K562 (cell line): ENCODE data around the gene PARD3. TPM values are rescaled to one million over a fixed set of nuclear protein-coding genes. Genes with fewer than 3 reads are reported as not detected.

Source experiments
- ATAC-seq: fragments of 200-7000 bp; cut with Tn5 transposase; 3 replicates; pipeline ENCODE4 v1.9.1; 2020; ENCODE audit warnings: moderate library complexity
- BruUV-seq: library from RNA; stranded (reverse); fragments of 400-500 nt; replicated peaks from 2 replicates; lab custom pipeline; 2021; lab: Mats Ljungman, UMichigan
- CTCF ChIA-PET: fragments of 300-600 bp; formaldehyde crosslinking; extraction: SDS; loops from one replicate; lab custom pipeline; 2021; ENCODE audit warnings: low intra/inter-chr PET ratio; lab: Yijun Ruan, JAX
- POLR2A ChIA-PET: fragments of 300-600, 350-650 bp; sonication (Branson Sonifier 250); formaldehyde crosslinking; extraction: SDS; loops from one replicate; lab custom pipeline; 2021; ENCODE audit warnings: antibody characterized with exemption, inconsistent platforms; lab: Yijun Ruan, JAX
- DNase-seq, 4 experiments: peaks; one replicate each; pipeline versions ENCODE4 v3.0.0 to v3.0.0-alpha.2; 2011 to 2018; ENCODE audit warnings: low spot score in 3 of 4, mixed read lengths in 3 of 4; ENCODE audit errors: extremely low read depth in 1 of 4
- FAIRE-seq: peaks from 2 replicates; lab custom pipeline; 2011; peaks lifted over from hg19 to GRCh38; lab: Jason Lieb, UNC
- H2AFZ ChIP-seq: 2 replicates; pipeline ENCODE4 v1.6.0; 2011; ENCODE audit warnings: low read depth, low read length, control low read depth, inconsistent platforms
- H3K27ac ChIP-seq: fragments of 200-600 bp; 3 replicates; pipeline ENCODE4 v1.8.0; 2011; ENCODE audit warnings: low read depth, mild to moderate bottlenecking, control low read depth, inconsistent platforms, low read length, moderate library complexity, mixed read lengths; ENCODE audit errors: extremely low read depth
- H3K27me3 ChIP-seq, 2 experiments: fragments of 300-600 bp in 1 of 2; 2 replicates in 1 of 2; 3 replicates in 1 of 2; pipeline versions ENCODE4 v1.6.0 to v1.8.0; 2011; ENCODE audit warnings: inconsistent platforms in 2 of 2, low read length in 2 of 2, mild to moderate bottlenecking in 1 of 2, mixed read lengths in 1 of 2, moderate library complexity in 1 of 2; ENCODE audit not compliant: control insufficient read depth in 2 of 2, insufficient read depth in 2 of 2
- H3K36me3 ChIP-seq: fragments of 300-600 bp; 3 replicates; pipeline ENCODE4 v1.8.0; 2011; ENCODE audit warnings: mild to moderate bottlenecking, low read length, inconsistent platforms; ENCODE audit not compliant: control insufficient read depth, insufficient read depth
- H3K4me1 ChIP-seq, 2 experiments: fragments of 200-600 bp in 1 of 2; replicated peaks in 1 of 2; 2 replicates in 1 of 2; 3 replicates in 1 of 2; pipeline versions ENCODE4 v1.5.1 to v1.8.0; 2011; ENCODE audit warnings: inconsistent platforms in 2 of 2, low read length in 2 of 2, mild to moderate bottlenecking in 1 of 2, mixed read lengths in 1 of 2, moderate library complexity in 1 of 2; ENCODE audit not compliant: control insufficient read depth in 2 of 2, insufficient read depth in 2 of 2
- H3K4me2 ChIP-seq: 2 replicates; pipeline ENCODE4 v1.6.1; 2011; ENCODE audit warnings: low read length, control low read depth, inconsistent platforms, mixed read lengths; ENCODE audit not compliant: insufficient read depth
- H3K4me3 ChIP-seq: fragments of 200-600 bp; sonication (generic), shearing (Covaris generic); 2 replicates; pipeline ENCODE4 v1.5.1; 2016; ENCODE audit warnings: control low read depth, inconsistent platforms
- H3K79me2 ChIP-seq: fragments of 200-600 bp; 3 replicates; pipeline ENCODE4 v1.8.0; 2011; ENCODE audit warnings: low read length, inconsistent platforms; ENCODE audit not compliant: control insufficient read depth, insufficient read depth
- H3K9ac ChIP-seq, 2 experiments: 2 replicates each; pipeline versions ENCODE4 v1.6.0 to v1.6.1; 2011; ENCODE audit warnings: low read depth in 2 of 2, low read length in 2 of 2, control low read depth in 1 of 2, inconsistent platforms in 1 of 2, mild to moderate bottlenecking in 1 of 2, mixed read lengths in 1 of 2; ENCODE audit not compliant: insufficient read depth in 1 of 2
- H3K9me1 ChIP-seq: one replicate; pipeline ENCODE4 v1.6.0; 2011; ENCODE audit warnings: inconsistent platforms, mild to moderate bottlenecking, low read length, moderate library complexity; ENCODE audit not compliant: control insufficient read depth, insufficient read depth
- H3K9me3 ChIP-seq: replicated peaks from 2 replicates; pipeline ENCODE4 v1.5.1; 2011; ENCODE audit warnings: low read depth, low read length, inconsistent platforms; ENCODE audit not compliant: control insufficient read depth, insufficient read depth
- H4K20me1 ChIP-seq: replicated peaks from 2 replicates; pipeline ENCODE4 v1.6.1; 2011; ENCODE audit warnings: low read length, inconsistent platforms, mixed read lengths; ENCODE audit not compliant: control insufficient read depth, insufficient read depth
- ATF1 ChIP-seq, 2 experiments: fragments of 450-650 bp in 1 of 2; IDR thresholded peaks; 2 replicates each; pipeline ENCODE4 v1.6.1; 2016; ENCODE audit warnings: missing compliant biosample characterization in 1 of 2, missing genetic modification characterization in 1 of 2
- BRF2 ChIP-seq: IDR thresholded peaks from 3 replicates; pipeline ENCODE4 v1.6.1; 2011; ENCODE audit warnings: borderline replicate concordance, mild to moderate bottlenecking; ENCODE audit not compliant: insufficient read length, insufficient read depth
- ETV5 ChIP-seq: sonication (generic); formaldehyde crosslinking; IDR thresholded peaks from 2 replicates; pipeline ENCODE4 v1.4.0; 2020; ENCODE audit warnings: low read depth, mild to moderate bottlenecking, missing genetic modification reagents
- GABPA ChIP-seq: fragments of 200-800 bp; sonication (Bioruptor generic); conservative IDR thresholded peaks from 2 replicates; pipeline ENCODE4 v1.6.1; 2016; ENCODE audit warnings: low read depth, missing genetic modification characterization, missing compliant biosample characterization
- HDAC1 ChIP-seq, 2 experiments: fragments of 450-650 bp; IDR thresholded peaks; 2 replicates each; pipeline ENCODE4 v1.6.1; 2016 to 2017; ENCODE audit warnings: inconsistent platforms in 1 of 2, mild to moderate bottlenecking in 1 of 2, moderate library complexity in 1 of 2
- NKRF ChIP-seq: fragments of 450-650 bp; IDR thresholded peaks from 2 replicates; pipeline ENCODE4 v1.6.1; 2016; ENCODE audit warnings: borderline replicate concordance
- POLR2A ChIP-seq: fragments of 450-650 bp; conservative IDR thresholded peaks from 2 replicates; pipeline ENCODE4 v1.6.1; 2016
- POLR2G ChIP-seq: fragments of 200-400 bp; formaldehyde crosslinking; IDR thresholded peaks from 2 replicates; pipeline ENCODE4 v1.6.1; 2017; ENCODE audit warnings: low read depth, mild to moderate bottlenecking, antibody characterized with exemption, low read length, moderate library complexity
- POLR2H ChIP-seq: IDR thresholded peaks from 2 replicates; pipeline ENCODE4 v1.6.1; 2016; ENCODE audit warnings: missing genetic modification characterization, low read depth, mild to moderate bottlenecking, control low read depth, missing compliant biosample characterization, moderate library complexity
- SAFB2 ChIP-seq: fragments of 200-400 bp; formaldehyde crosslinking; IDR thresholded peaks from 2 replicates; pipeline ENCODE4 v1.6.1; 2018; ENCODE audit warnings: borderline replicate concordance, low read length, low read depth, moderate library complexity; ENCODE audit not compliant: severe bottlenecking
- SIRT6 ChIP-seq: IDR thresholded peaks from one replicate; pipeline ENCODE4 v1.6.1; 2012; ENCODE audit warnings: low read depth, mild to moderate bottlenecking, control low read depth, inconsistent platforms, low read length, moderate library complexity
- TCF7L2 ChIP-seq: fragments of 150-350 bp; IDR thresholded peaks from 2 replicates; pipeline ENCODE4 v1.6.1; 2016; ENCODE audit warnings: low read depth, mild to moderate bottlenecking, low read length, moderate library complexity
- ZBTB43 ChIP-seq: sonication (generic); formaldehyde crosslinking; IDR thresholded peaks from 2 replicates; pipeline ENCODE4 v1.8.0; 2023; ENCODE audit warnings: mild to moderate bottlenecking, missing genetic modification reagents
- ZBTB9 ChIP-seq: fragments of 450-650 bp; formaldehyde crosslinking; IDR thresholded peaks from 2 replicates; pipeline ENCODE4 v1.4.0; 2020; ENCODE audit warnings: mild to moderate bottlenecking, moderate library complexity
- ZKSCAN1 ChIP-seq: fragments of 150-350 bp; IDR thresholded peaks from 2 replicates; pipeline ENCODE4 v1.6.1; 2016; ENCODE audit warnings: low read depth, low read length
- ZKSCAN8 ChIP-seq: fragments of 200-800 bp; sonication (Bioruptor generic); IDR thresholded peaks from 2 replicates; pipeline ENCODE4 v1.6.1; 2016; ENCODE audit warnings: missing genetic modification characterization, missing compliant biosample characterization
- ZNF79 ChIP-seq: fragments of 250-450 bp; sonication (Bioruptor Pico); IDR thresholded peaks from 2 replicates; pipeline ENCODE4 v1.4.0; 2020; ENCODE audit warnings: low read depth, mild to moderate bottlenecking, moderate library complexity
- WGBS: fragments of 100-300 bp; shearing (Covaris generic); methylation state at CpG from one replicate; pipeline ENCODE4 v1.1.6; 2016; ENCODE audit warnings: low coverage, mixed read lengths; ENCODE audit not compliant: insufficient coverage; ENCODE audit errors: missing lambda C conversion rate; 5-methylcytosine and 5-hydroxymethylcytosine counted together
- in situ Hi-C: fragments of 300-500 bp; cut with MboI; formaldehyde crosslinking; loops from 4 replicates; pipeline ENCODE4 v1.15.0; 2018; ENCODE audit warnings: inconsistent platforms, mixed read lengths
- intact Hi-C: fragments of 100-400 bp; cut with micrococcal nuclease; formaldehyde crosslinking; loops from 2 replicates; pipeline ENCODE4 v1.14.2; 2022
- polyA plus RNA-seq, 8 experiments: library from polyadenylated mRNA; depleted of rRNA in 4 of 8; stranded (reverse) in 5 of 8; unstranded in 3 of 8; fragments of >200 nt; fragmentation: Nextera tagmentation in 2 of 8; fragmentation: Illumina TruSeq in 1 of 8; extraction: Ambion mirVana in 2 of 8; extraction: Trizol in 1 of 8; gene quantifications; 2 replicates each; pipeline versions ENCODE4 v1.2.1 to v1.2.3, GENCODE V29; 2011 to 2014; ENCODE audit warnings: inconsistent platforms in 1 of 8, missing spikeins in 1 of 8
- total RNA-seq, 7 experiments: library from RNA; depleted of rRNA in 6 of 7; stranded (reverse); fragments of >200 nt in 6 of 7; fragmentation: Illumina TruSeq in 2 of 7; extraction: Trizol in 2 of 7; gene quantifications; 2 replicates each; pipeline versions ENCODE4 v1.2.1 to v1.2.3, GENCODE V29; 2011 to 2021; ENCODE audit warnings: low replicate concordance in 1 of 7

The PARD3 gene
- total and polyA plus RNA-seq, 9 of the 15 experiments (the other 6 are each of a cell fraction or from before 2014, with no cell fraction given) = 2.7 to 11.7 (median 7.7) TPM

- BruUV-seq = no TSS peak
- WGBS = 0% methylated on average over 5 of the region's 5 CpGs
These were observed 648.7 kb downstream of the PARD3 start for GRCh38 chr10:34166354-34166753.

More at GRCh38 chr10:34166354-34166753, 648.7 kb downstream of the PARD3 start:
- ATAC-seq (no peak), FAIRE-seq (no peak), DNase-seq (no peak)
- no peaks in the 10 kb centered on the region for H3K79me2 ChIP-seq
- ChIA-PET CTCF (no interaction called here), POLR2A (no interaction called here)
- in situ Hi-C loops = no loop called here
- H3K27me3 ChIP-seq = peaks cover 0 to 3% of the 10 kb centered on the region in 2 experiments; a peak in 1 of 5 replicates
- TF ChIP-seq SIRT6 (no peak), ZKSCAN1 (no peak), POLR2H (no peak), ZBTB43 (CRISPR knock-in tag) (no peak), ETV5 (CRISPR knock-in tag) (no peak), POLR2G (no peak), GABPA (tag) (no peak), SAFB2 (no peak), ZKSCAN8 (CRISPR knock-in tag) (no peak), TCF7L2 (no peak), HDAC1 (IDR thresholded peaks at IDR 0.05) (no peak), BRF2 (no peak), ATF1 (CRISPR knock-in tag; IDR thresholded peaks at IDR 0.05) (no peak), ATF1 (tag; IDR thresholded peaks at IDR 0.05) (no peak), ZBTB9 (CRISPR knock-in tag) (no peak), POLR2A (no peak), NKRF (no peak), ZNF79 (CRISPR knock-in tag) (no peak)
- no peak overlapping the region for H3K4me2 ChIP-seq
- no peaks in the 10 kb centered on the region for H3K9me3 ChIP-seq
- intact Hi-C loops = no loop called here
- no peak overlapping the region for H3K4me3 ChIP-seq
- peaks cover 0 to 6% of the 10 kb centered on the region in 2 experiments; a peak in 3 of 5 replicates for H3K4me1 ChIP-seq
- no peak overlapping the region for H2AFZ ChIP-seq
- no peaks in the 10 kb centered on the region for H3K9me1 ChIP-seq
- no peak overlapping the region for H3K9ac ChIP-seq
- H3K27ac ChIP-seq = no peak overlapping the region
- H3K36me3 ChIP-seq = no peaks in the 10 kb centered on the region
- H4K20me1 ChIP-seq = no peaks in the 10 kb centered on the region
